Right lobe of liver (tissue), 6 donors: ENCODE data around the gene SRP68. TPM values are rescaled to one million over a fixed set of nuclear protein-coding genes. Genes with fewer than 3 reads are reported as not detected.

Experiments used
- ATAC-seq, 4 donors: fragments of 200-7000 bp; cut with Tn5 transposase; one replicate each; pipeline ENCODE4 v1.9.1; 2020; ENCODE audit warnings: mild to moderate bottlenecking in 4 of 4, moderate library complexity in 4 of 4
- DNase-seq, 3 donors: peaks; one replicate each; pipeline ENCODE4 v3.0.0-alpha.2; 2020
- H3K27ac ChIP-seq, 3 donors: fragments of 200-600 bp; one replicate each; pipeline ENCODE4 v1.8.0; 2022
- H3K27me3 ChIP-seq, 2 donors: fragments of 200-600 bp; one replicate each; pipeline ENCODE4 v1.8.0; 2022
- H3K36me3 ChIP-seq, 4 donors: fragments of 200-600 bp; sonication (generic) in 1 of 4; one replicate each; pipeline versions ENCODE4 v1.5.1 to v1.8.0; 2017 to 2022; ENCODE audit warnings: control low read depth in 1 of 4
- H3K4me1 ChIP-seq, 4 donors: fragments of 200-600 bp; sonication (generic) in 1 of 4; one replicate each; pipeline versions ENCODE4 v1.5.1 to v1.8.0; 2017 to 2022; ENCODE audit warnings: control low read depth in 1 of 4
- H3K4me3 ChIP-seq, 3 donors: fragments of 200-600 bp; one replicate each; pipeline ENCODE4 v1.8.0; 2022
- H3K9me3 ChIP-seq, 4 donors: fragments of 200-600 bp; sonication (generic) in 1 of 4; one replicate each; pipeline versions ENCODE4 v1.5.1 to v1.8.0; 2017 to 2022; ENCODE audit warnings: control low read depth in 1 of 4
- CTCF ChIP-seq, 4 donors: fragments of 200-600 bp in 3 of 4; fragments of 450-650 bp in 1 of 4; IDR thresholded peaks; one replicate each; pipeline versions ENCODE4 v1.5.1 to v1.8.0; 2016 to 2022; ENCODE audit warnings: antibody characterized with exemption in 4 of 4, mild to moderate bottlenecking in 2 of 4
- POLR2A ChIP-seq: fragments of 450-650 bp; IDR thresholded peaks from one replicate; pipeline ENCODE4 v1.6.1; 2017; ENCODE audit warnings: antibody characterized with exemption, mild to moderate bottlenecking
- WGBS: methylation state at CpG from one replicate; pipeline ENCODE4 v1.1.6; 2018; ENCODE audit warnings: low coverage, low lambda C conversion rate; ENCODE audit not compliant: insufficient coverage; ENCODE audit errors: missing lambda C conversion rate; 5-methylcytosine and 5-hydroxymethylcytosine counted together
- intact Hi-C, 2 donors: fragments of 100-400 bp; cut with DNase I; formaldehyde crosslinking; loops; one replicate each; pipeline versions ENCODE4 v1.11.2 to v1.14.1; 2022
- total RNA-seq, 6 experiments: library from RNA; depleted of rRNA in 2 of 6; stranded (reverse); fragments of >200 nt in 2 of 6; fragmentation: NEBNext Ultra II Directional in 3 of 6; extraction: Animal tissue kit (Norgen Biotek cat#: 25700) in 3 of 6; gene quantifications; one replicate each; pipeline versions ENCODE4 v1.1.0 to v1.2.4, GENCODE V29; 2016 to 2023
- donor health status: DM: no; HTN: yes; CAD: no.
- donor health status: DM: no; HTN: no; CAD: no.
- donor health status: DM: no; HTN: no; CAD: no.
- donor health status: DM: no; HTN: yes; CAD: no.
- donor health status: DM: no; HTN: yes; CAD: no.

The SRP68 gene
- total RNA-seq, 6 experiments from 2014 or later, result 31.0 to 37.0 (median 35.1) TPM

- intact Hi-C loops, result no loop called here
- Histone ChIP-seq H3K27ac (no peak overlapping the region), H3K4me1 (no peaks in the 10 kb centered on the region), H3K4me3 (no peak overlapping the region), H3K36me3 (no peaks in the 10 kb centered on the region), H3K9me3 (no peaks in the 10 kb centered on the region), H3K27me3 (no peaks in the 10 kb centered on the region)
- DNase-seq (no peak), ATAC-seq (no peak)
- TF ChIP-seq CTCF (IDR thresholded peaks at IDR 0.05) (no peak), POLR2A (no peak)
- WGBS, result 100% methylated on average over 1 of the region's 9 CpGs
Observed at GRCh38 chr17:76023900-76024237, 48.4 kb downstream of the SRP68 start.

GRCh38 chr17:76022973-76023899 is 49.1 kb downstream of the SRP68 start:
- WGBS, result 93% methylated on average over 4 of the region's 28 CpGs
- no peak for TF ChIP-seq CTCF (IDR thresholded peaks at IDR 0.05)
- Histone ChIP-seq H3K27me3 (no peaks in the 10 kb centered on the region), H3K4me3 (no peak overlapping the region), H3K27ac (no peak overlapping the region), H3K36me3 (no peaks in the 10 kb centered on the region), H3K4me1 (no peaks in the 10 kb centered on the region), H3K9me3 (no peaks in the 10 kb centered on the region)
- intact Hi-C loops, result no loop called here
- ATAC-seq (no peak), DNase-seq (no peak)

GRCh38 chr17:76022285-76022684 is 50.0 kb downstream of the SRP68 start:
- no peak for ATAC-seq
- no peak for TF ChIP-seq CTCF (IDR thresholded peaks at IDR 0.05)
- TF ChIP-seq POLR2A, result no peak
- Histone ChIP-seq H3K4me3 (no peak overlapping the region), H3K9me3 (no peaks in the 10 kb centered on the region), H3K36me3 (no peaks in the 10 kb centered on the region), H3K27me3 (no peaks in the 10 kb centered on the region), H3K4me1 (no peaks in the 10 kb centered on the region), H3K27ac (no peak overlapping the region)
- no peak for DNase-seq
- WGBS, result 40% methylated on average over 1 of the region's 24 CpGs
- intact Hi-C loops, result no loop called here

GRCh38 chr17:76019833-76020467 is 52.4 kb downstream of the SRP68 start:
- no peaks in the 10 kb centered on the region for H3K9me3 ChIP-seq
- no peak for ATAC-seq
- H3K36me3 ChIP-seq, result no peaks in the 10 kb centered on the region
- no peak for DNase-seq
- no peaks in the 10 kb centered on the region for H3K27me3 ChIP-seq
- H3K4me3 ChIP-seq, result no peak overlapping the region
- no peak overlapping the region for H3K27ac ChIP-seq
- no peaks in the 10 kb centered on the region for H3K4me1 ChIP-seq
- intact Hi-C loops, result loop anchor here in 1 of 2 donors (10.0 kb wide), 1 partner anchor 265 kb away; no protein-coding TSS in a partner anchor
- WGBS, result 80% methylated on average over 6 of the region's 6 CpGs
- TF ChIP-seq POLR2A (no peak), CTCF (IDR thresholded peaks at IDR 0.05) (no peak)
